Stimulated activated CD4-positive, alpha-beta T cell treated with anti-CD3 and anti-CD28 coated beads, Interleukin-4, amount 100 ng/mL, for 24 hours (primary cell): ENCODE results near the gene DNALI1.

Experiments used
- DNase-seq: peaks from one replicate; pipeline ENCODE4 v3.0.0-alpha.2; 2020

DNALI1 gene

GRCh38 chr1:37605061-37605650 lies 48.4 kb downstream of the DNALI1 start:
- no peak for DNase-seq

GRCh38 chr1:37605806-37606474 lies 49.2 kb downstream of the DNALI1 start:
- DNase-seq = no peak

GRCh38 chr1:37606481-37607263 lies 49.9 kb downstream of the DNALI1 start:
- DNase-seq = no peak

- DNase-seq = no peak
Observed at GRCh38 chr1:37609002-37609401, 52.3 kb downstream of the DNALI1 start.

GRCh38 chr1:37609994-37610393 lies 53.3 kb downstream of the DNALI1 start:
- DNase-seq = no peak

GRCh38 chr1:37612186-37612585 lies 55.4 kb downstream of the DNALI1 start:
- no peak for DNase-seq

- no peak for DNase-seq
Observed at GRCh38 chr1:37614105-37614504, 57.4 kb downstream of the DNALI1 start.

GRCh38 chr1:37616330-37616729 lies 59.6 kb downstream of the DNALI1 start:
- DNase-seq = no peak
